Renal pelvis (tissue), 4 donors: ENCODE data around the gene TDP1. TPM values are rescaled to one million over a fixed set of nuclear protein-coding genes. Genes with fewer than 3 reads are reported as not detected.
"Not testable (repeated sequence)": the region's sequence is repeated elsewhere in the genome, so short reads cannot be mapped to it uniquely, and the experiment has no call there.

Source experiments
- DNase-seq: peaks from one replicate; pipeline ENCODE4 v3.0.0-alpha.2; 2013
- polyA plus RNA-seq, 3 donors: library from polyadenylated mRNA; unstranded; fragments of 120-200 nt; gene quantifications; one replicate each; pipeline ENCODE4 v1.2.1, GENCODE V29; 2013; ENCODE audit not compliant: insufficient read length in 3 of 3

Gene TDP1
- polyA plus RNA-seq, 3 donors: 24.2 to 30.7 (median 25.4) TPM

DNA sequence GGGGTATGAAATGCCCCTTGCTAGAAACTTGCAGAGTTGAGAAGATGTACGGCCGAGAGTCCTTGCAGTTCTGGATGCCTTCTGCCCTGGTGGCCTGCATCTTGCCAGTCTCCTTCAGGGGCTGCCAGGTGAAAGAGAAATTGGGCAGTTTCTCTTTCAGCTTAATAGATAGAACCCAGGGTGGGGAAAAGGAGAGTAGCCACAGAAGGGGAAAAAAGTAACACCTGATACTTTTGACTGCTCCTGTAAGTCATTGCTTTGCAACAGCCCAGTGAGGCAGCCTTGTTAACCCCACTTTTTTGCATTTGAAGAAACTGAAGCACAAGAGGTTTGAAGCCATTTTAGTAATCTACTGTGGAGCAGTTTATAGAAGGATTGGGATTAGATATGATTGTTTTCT is 27.6 kb downstream of the TDP1 start:
- DNase-seq: no peak

DNA sequence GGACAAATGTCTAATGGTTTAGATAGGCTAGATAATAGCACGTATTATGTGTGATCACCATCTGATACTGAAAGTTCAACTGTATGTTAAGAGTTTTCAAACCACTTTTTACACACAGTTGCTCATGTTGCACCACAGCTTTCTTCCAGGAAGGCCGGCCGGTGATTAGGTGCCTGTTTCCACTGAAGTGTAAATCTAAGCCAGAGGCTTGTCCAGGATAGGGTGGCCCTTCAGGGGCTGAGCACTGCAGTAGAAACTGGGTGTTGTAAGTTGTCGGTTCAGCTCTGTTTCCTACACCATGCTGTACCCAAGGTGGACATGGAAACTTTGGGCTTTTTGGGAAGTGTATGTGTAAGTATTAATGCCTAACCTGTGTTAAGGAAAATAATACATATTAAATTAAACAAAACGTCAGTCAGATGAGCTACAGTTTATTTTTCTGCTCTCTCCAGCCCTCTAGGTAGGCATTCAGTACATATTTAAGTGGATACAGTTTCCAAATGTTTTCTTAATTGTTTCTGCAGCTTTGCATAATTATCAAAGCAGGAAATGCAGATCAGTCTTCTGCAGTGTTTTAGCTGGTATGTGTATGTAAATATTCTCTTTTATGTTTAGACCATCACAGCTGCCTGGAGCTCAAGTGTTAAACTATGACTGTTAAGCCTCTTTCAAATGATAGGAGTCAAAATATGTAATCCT is 30.9 kb downstream of the TDP1 start:
- no peak for DNase-seq

DNA sequence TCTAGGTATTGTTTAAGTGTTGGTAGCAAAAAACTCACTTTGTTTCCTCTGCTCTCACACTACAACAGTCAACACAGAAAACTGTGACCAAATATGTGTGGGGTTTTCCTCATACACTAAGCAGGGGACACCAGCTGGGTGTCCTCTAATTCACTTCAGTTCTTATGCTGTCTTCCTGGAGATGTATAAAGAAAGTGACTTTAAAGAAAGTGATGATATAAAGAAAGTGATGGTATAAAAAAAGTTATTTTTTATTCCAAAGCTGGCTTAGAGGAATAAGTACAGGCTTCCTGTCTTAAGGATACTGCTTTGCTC is 31.4 kb downstream of the TDP1 start:
- no peak for DNase-seq

DNA sequence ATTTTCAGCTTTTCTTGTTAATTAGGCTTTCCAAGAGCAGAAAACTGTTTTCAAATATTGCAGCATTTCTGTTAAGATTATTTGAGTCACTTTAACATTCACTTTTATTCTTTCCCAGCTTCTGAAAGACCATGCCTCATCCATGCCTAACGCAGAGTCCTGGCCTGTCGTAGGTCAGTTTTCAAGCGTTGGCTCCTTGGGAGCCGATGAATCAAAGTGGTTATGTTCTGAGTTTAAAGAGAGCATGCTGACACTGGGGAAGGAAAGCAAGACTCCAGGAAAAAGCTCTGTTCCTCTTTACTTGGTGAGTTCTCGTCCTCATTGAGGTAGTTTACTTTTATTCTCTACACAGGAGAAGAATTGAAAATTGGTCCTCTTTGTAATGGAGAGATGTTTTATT is 33.1 kb downstream of the TDP1 start:
- DNase-seq: no peak

GRCh38 chr14:89990218-89990617 is 34.5 kb downstream of the TDP1 start:
- no peak for DNase-seq

DNA sequence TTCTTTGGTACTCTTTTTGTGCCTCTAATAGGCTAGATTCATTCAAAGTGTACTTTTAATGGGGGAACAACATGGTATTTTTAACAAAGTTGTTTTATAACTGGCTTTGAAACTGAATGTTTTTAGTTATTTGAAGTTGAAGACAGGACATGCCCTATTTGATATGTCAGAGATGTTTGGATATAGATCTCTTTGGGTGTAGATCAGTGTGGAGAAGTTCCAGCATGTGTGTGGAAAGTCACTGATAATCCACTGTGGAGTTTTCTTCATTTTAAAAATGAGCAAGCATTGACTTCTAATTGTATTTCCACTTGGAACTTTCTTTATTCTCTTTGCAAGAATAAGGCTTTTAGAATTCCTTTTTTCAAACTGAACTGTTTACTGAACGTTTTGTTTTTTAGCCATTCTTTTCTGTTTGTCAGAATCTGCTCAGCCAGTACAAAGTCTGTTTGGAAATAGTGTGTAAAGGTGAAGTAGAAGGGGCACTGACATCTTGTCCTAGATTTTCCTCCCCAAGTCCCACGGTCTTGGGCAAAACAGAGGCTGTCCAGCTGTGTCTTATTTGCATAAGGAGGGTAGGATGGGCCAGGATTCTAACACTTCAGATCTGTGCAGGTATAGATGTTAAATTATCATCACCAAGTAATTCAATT is 35.0 kb downstream of the TDP1 start:
- DNase-seq: no peak

- DNase-seq: no peak
These were observed 36.5 kb downstream of the TDP1 start for GRCh38 chr14:89992273-89992672.

DNA sequence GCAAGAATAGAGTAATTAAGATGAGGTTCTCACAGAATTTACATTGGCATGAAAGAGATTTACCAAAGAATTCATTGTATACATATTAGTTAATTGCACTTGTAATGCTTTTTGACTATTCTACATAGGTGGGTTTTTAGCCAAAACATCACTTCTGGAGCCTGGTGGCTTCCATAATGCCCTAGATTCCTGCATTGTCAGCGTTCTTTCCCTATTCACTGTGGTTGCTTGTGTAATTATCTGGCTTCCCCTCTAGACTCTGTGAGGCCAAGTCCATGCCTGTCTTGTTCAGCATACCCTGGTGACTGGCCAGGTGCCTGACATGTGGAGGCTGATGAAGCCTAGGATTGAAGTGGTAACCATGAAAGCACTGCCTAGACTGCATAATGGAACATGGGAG is 41.2 kb downstream of the TDP1 start:
- no peak for DNase-seq

DNA sequence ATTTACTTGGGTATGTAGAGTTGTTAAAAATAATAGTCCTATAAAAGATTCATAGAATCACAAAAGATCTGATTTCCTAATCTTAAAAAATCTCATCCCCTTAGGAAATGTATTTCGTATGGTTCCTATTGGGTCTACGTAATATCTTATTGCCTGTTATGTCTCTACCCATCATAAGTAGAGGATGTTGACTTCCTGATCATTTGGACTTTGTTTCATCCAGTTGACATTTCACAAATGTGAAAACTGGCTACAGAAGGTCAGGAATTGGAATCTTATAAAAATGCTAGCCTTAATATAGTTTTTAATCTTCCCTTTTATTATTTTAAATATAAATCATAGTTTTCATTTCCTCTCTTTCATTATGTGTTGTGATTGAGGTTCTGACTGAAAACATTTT is 45.2 kb downstream of the TDP1 start:
- no peak for DNase-seq

- no peak for DNase-seq
These were observed 48.0 kb downstream of the TDP1 start for GRCh38 chr14:90003526-90004307.

GRCh38 chr14:90005441-90005840 is 49.7 kb downstream of the TDP1 start:
- DNase-seq: no peak

GRCh38 chr14:90005939-90006530 is 50.3 kb downstream of the TDP1 start:
- no peak for DNase-seq

DNA sequence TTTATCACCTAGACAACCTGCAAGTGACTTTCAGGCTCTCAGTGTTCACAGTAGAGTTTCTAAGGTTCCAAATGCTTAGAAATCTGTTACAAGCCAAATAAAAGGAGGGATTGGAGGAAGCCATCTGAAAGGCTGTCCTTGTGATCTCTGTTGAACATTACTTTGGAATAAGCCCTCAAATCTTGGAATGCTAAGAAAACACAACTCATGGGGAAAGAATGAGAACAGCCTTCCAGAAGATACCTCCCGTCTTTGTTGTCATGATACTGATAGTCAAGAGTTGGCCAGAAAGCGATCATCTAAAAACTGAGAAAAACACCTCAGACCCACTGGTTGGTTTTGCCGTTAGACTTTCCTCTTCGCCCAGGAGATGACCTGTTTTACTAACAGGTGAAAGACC is 61.6 kb downstream of the TDP1 start:
- DNase-seq: no peak

- no peak for DNase-seq
These were observed 64.2 kb downstream of the TDP1 start for GRCh38 chr14:90019824-90020523.

DNA sequence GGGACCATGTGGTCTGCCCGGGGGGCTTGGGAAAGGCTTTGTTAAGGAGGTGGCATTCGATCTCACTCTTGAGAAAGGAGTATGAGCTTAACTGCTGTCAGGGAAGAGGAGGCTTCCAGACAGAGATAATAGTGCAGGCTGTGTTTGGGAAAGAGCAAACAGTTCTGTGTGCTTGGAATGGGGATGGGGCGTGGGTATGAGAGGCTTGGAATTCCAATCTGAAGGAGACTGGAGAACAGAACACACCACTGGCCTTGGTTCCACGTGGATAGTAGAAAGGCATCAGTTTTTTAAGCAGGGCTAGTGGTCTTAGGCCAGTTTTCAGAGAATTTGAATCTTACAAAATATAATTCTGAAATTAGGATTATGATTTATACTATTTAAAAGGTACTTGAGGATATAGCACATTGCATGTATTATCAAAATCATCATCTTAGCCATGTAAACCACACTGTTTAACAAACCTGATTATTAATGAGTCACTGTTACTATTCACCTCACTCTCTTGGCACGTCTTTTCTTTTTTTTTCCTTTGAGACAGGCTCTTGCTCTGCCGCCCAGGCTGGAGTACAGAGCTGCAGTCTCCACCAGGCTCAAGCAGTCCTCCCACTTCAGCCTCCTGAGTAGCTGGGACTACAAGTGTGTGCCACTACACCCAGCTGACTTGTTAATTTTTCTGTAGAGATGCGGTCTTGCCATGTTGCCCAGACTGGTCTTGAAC is 67.6 kb downstream of the TDP1 start:
- no peak for DNase-seq

DNA sequence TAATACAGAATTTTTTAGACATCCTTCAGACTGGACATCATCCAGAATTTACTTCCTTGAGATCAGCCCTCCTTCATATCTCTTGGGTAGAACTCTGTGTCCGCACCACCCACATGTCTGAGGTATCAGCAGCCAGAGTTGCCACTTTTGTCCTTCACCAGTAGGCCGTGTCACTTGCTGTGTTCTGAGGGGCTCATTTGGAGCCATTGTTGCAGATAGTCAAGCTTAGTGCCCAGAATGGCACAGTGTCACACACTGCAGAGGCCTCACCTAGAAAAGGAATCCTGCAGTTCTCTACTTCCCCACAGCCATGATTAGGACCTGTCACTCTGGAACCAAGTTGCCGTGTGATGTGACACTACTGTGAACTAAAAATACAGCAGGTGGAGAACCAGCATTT is 69.2 kb downstream of the TDP1 start:
- DNase-seq: no peak

DNA sequence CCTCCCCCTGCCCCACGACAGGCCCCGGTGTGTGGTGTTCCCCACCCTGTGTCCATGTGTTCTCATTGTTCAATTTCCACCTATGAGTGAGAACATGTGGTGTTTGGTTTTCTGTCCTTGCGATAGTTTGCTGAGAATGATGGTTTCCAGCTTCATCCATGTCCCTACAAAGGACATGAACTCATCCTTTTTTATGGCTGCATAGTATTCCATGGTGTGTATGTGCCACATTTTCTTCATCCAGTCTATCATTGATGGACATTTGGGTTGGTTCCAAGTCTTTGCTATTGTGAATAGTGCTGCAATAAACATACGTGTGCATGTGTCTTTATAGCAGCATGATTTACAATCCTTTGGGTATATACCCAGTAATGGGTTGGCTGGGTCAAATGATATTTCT is 70.9 kb downstream of the TDP1 start:
- not testable (repeated sequence) for DNase-seq

DNA sequence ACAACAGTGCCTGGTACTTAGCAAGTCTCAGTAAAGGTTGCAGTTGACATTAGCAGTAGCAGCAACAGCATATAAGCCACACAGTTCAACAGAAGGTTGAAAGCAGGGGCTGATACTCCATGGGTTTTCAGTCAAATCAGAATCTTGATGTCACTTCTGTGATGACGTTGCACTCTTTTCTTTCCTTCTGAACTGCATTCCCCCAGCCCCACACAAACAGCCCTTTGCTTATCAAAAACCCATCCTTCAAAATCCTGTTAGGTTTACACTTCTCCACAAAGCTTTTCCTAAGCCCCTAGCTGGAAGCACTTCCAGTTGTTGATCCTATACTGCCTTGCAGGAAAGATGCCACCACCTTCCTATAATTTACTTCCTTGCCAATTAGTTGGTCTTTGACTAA is 72.1 kb downstream of the TDP1 start:
- no peak for DNase-seq

- DNase-seq: no peak
These were observed 78.4 kb downstream of the TDP1 start for GRCh38 chr14:90034156-90034555.

- no peak for DNase-seq
These were observed 79.3 kb downstream of the TDP1 start for GRCh38 chr14:90034835-90035525.
